Esophagus muscularis mucosa (tissue), 4 donors: ENCODE data around the gene MAPK1IP1L. TPM values are rescaled to one million over a fixed set of nuclear protein-coding genes. Genes with fewer than 3 reads are reported as not detected.
A peak's percentile ranks its signal among the peaks of the same experiment; 100 is the strongest.
"Not testable (repeated sequence)": the region's sequence is repeated elsewhere in the genome, so short reads cannot be mapped to it uniquely, and the experiment has no call there.

Source experiments
- DNase-seq: peaks from one replicate; pipeline ENCODE4 v3.0.0-alpha.2; 2017; ENCODE audit errors: extremely low spot score
- H3K27ac ChIP-seq, 4 donors: fragments of 200-600 bp; sonication (generic); replicated peaks in 1 of 4; 1 replicate in 3 of 4; 2 replicates in 1 of 4; pipeline ENCODE4 v1.5.1; 2016 to 2019; ENCODE audit warnings: mild to moderate bottlenecking in 1 of 4
- H3K27me3 ChIP-seq, 4 donors: fragments of 200-600 bp; sonication (generic); one replicate each; pipeline versions ENCODE4 v1.5.1 to v1.6.0; 2016 to 2019
- H3K36me3 ChIP-seq, 4 donors: fragments of 200-600 bp; sonication (generic); one replicate each; pipeline ENCODE4 v1.5.1; 2016 to 2019
- H3K4me1 ChIP-seq, 4 donors: fragments of 200-600 bp; sonication (generic); one replicate each; pipeline ENCODE4 v1.5.1; 2016 to 2019
- H3K4me3 ChIP-seq, 4 donors: fragments of 200-600 bp; sonication (generic); 1 replicate in 2 of 4; 2 replicates in 2 of 4; pipeline ENCODE4 v1.5.1; 2016 to 2019; ENCODE audit warnings: mild to moderate bottlenecking in 4 of 4, moderate library complexity in 1 of 4
- H3K9me3 ChIP-seq, 4 donors: fragments of 200-600 bp; sonication (generic); 1 replicate in 3 of 4; 2 replicates in 1 of 4; pipeline ENCODE4 v1.5.1; 2016 to 2019
- EP300 ChIP-seq: sonication (generic); formaldehyde crosslinking; IDR thresholded peaks from one replicate; pipeline ENCODE4 v1.6.1; 2017; ENCODE audit warnings: antibody characterized with exemption
- POLR2A ChIP-seq: fragments of 450-650 bp; IDR thresholded peaks from one replicate; pipeline ENCODE4 v1.6.1; 2017; ENCODE audit warnings: antibody characterized with exemption, moderate library complexity, mild to moderate bottlenecking, low read depth
- POLR2AphosphoS5 ChIP-seq, 2 donors: sonication (generic); formaldehyde crosslinking; IDR thresholded peaks; one replicate each; pipeline ENCODE4 v1.6.1; 2017; ENCODE audit warnings: antibody characterized with exemption in 2 of 2
- WGBS: methylation state at CpG from one replicate; pipeline ENCODE4 v1.1.5; 2018; 5-methylcytosine and 5-hydroxymethylcytosine counted together
- intact Hi-C: fragments of 100-400 bp; cut with DNase I; formaldehyde crosslinking; loops from one replicate; pipeline ENCODE4 v1.15.1; 2023
- total RNA-seq, 4 donors: library from RNA; depleted of rRNA; stranded (reverse); fragments of >200 nt; gene quantifications; one replicate each; pipeline versions ENCODE4 v1.1.0 to v1.2.1, GENCODE V29; 2016
- TF ChIP-seq, protein P1 (sequence below), 3 experiments: fragments of 200-600 bp in 2 of 3; fragments of 450-650 bp in 1 of 3; sonication (generic) in 2 of 3; IDR thresholded peaks; one replicate each; pipeline ENCODE4 v1.5.1; 2017 to 2019; ENCODE audit warnings: antibody characterized with exemption in 3 of 3, mild to moderate bottlenecking in 2 of 3, moderate library complexity in 1 of 3

The MAPK1IP1L gene
- total RNA-seq, 4 donors from 2014 or later: 36.5 to 95.4 (median 61.0) TPM

DNA sequence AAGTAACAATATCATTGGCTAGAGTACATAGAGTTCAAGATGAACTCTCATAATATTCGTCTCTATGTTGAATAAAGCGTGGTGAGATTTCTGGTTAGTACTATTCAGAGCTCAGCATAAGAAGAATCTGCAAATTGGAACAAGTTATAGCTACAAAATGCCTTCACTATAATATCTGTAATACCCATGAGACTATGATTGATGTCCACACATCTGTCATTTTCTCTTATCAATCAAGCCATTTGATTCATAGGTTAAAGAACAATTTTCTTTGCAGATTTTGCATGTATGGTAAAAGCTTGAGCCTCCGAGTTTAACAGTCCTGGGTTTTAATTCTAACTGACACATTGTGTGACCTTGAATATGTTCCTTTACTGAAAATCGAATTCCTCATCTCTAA, 23.0 kb upstream of the MAPK1IP1L start:
- no peaks in the 10 kb centered on the region for H3K9me3 ChIP-seq
- 71% methylated on average over 4 of the region's 4 CpGs for WGBS

DNA sequence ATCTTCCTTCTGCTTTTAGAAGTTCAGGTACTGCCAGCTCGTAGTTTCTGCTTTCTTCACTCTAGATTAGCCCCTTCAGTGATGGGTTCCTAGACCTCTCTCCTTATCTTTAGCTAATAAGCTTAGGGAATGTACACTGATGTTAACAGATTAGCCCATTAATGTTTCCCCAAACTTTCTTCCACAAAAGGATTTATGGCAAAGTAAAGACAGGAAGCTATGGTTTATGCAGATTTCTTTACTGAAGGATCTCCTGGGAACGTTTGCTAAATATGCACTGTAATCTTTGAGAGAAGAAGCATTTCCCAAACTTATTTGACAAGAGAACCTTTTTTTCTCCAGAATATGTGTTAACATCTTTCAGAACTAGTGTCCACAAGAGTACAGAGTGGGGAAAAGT, 20.3 kb upstream of the MAPK1IP1L start:
- no peak overlapping the region for H3K4me3 ChIP-seq
- H3K9me3 ChIP-seq: no peaks in the 10 kb centered on the region

More for the DNA sequence above, 23.0 kb upstream of the MAPK1IP1L start:
- Histone ChIP-seq H3K4me3 (peak overlapping the region; percentile 88 to 93 (median 91)), H3K27ac (peak overlapping the region in 1 of 4 donors; percentile 90), H3K36me3 (peaks cover 0 to 4% (median 0%) of the 10 kb centered on the region in 4 donors), H3K4me1 (peaks cover 28 to 46% (median 45%) of the 10 kb centered on the region in 4 donors), H3K27me3 (no peaks in the 10 kb centered on the region)
- no peak for TF ChIP-seq POLR2A
- no peak for TF ChIP-seq POLR2AphosphoS5 (IDR thresholded peaks at IDR 0.05)
- no peak for TF ChIP-seq EP300
- TF ChIP-seq, protein P1, sequence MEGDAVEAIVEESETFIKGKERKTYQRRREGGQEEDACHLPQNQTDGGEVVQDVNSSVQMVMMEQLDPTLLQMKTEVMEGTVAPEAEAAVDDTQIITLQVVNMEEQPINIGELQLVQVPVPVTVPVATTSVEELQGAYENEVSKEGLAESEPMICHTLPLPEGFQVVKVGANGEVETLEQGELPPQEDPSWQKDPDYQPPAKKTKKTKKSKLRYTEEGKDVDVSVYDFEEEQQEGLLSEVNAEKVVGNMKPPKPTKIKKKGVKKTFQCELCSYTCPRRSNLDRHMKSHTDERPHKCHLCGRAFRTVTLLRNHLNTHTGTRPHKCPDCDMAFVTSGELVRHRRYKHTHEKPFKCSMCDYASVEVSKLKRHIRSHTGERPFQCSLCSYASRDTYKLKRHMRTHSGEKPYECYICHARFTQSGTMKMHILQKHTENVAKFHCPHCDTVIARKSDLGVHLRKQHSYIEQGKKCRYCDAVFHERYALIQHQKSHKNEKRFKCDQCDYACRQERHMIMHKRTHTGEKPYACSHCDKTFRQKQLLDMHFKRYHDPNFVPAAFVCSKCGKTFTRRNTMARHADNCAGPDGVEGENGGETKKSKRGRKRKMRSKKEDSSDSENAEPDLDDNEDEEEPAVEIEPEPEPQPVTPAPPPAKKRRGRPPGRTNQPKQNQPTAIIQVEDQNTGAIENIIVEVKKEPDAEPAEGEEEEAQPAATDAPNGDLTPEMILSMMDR (IDR thresholded peaks at IDR 0.05): no peak
- intact Hi-C loops: no loop called here
- no peak for DNase-seq

DNA sequence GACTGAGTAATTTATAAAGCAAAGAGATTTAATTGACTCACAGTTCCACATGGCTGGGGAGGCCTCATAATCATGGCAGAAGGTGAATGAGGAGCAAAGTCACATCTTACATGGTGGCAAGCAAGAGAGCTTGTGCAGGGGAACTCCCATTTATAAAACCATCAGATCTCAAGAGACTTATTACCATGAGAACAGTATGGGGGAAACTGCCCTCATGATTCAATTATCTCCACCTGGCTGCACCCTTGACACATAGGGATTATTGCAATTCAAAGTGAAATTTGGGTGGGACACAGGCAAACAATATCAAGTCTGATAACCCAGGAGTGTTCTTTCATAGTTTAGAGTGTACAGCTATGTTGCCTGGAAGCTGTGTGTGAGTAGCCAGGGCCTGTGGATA, 13.5 kb upstream of the MAPK1IP1L start:
- H3K9me3 ChIP-seq, DNase-seq, H3K4me1 ChIP-seq, intact Hi-C loops, H3K27ac ChIP-seq, H3K4me3 ChIP-seq, H3K27me3 ChIP-seq: not testable (repeated sequence)
- H3K36me3 ChIP-seq: peaks cover 4 to 46% (median 27%) of the 10 kb centered on the region in 4 donors

More for the DNA sequence above, 20.3 kb upstream of the MAPK1IP1L start:
- peaks cover 28 to 46% (median 40%) of the 10 kb centered on the region in 4 donors for H3K4me1 ChIP-seq
- no peak overlapping the region for H3K27ac ChIP-seq
- H3K27me3 ChIP-seq: no peaks in the 10 kb centered on the region
- TF ChIP-seq EP300 (no peak), POLR2AphosphoS5 (IDR thresholded peaks at IDR 0.05) (no peak), POLR2A (no peak)
- TF ChIP-seq, protein P1 (IDR thresholded peaks at IDR 0.05): no peak
- 37% methylated on average over 2 of the region's 2 CpGs for WGBS
- no peak for DNase-seq
- intact Hi-C loops: no loop called here
- peaks cover 2 to 17% (median 10%) of the 10 kb centered on the region in 4 donors for H3K36me3 ChIP-seq

DNA sequence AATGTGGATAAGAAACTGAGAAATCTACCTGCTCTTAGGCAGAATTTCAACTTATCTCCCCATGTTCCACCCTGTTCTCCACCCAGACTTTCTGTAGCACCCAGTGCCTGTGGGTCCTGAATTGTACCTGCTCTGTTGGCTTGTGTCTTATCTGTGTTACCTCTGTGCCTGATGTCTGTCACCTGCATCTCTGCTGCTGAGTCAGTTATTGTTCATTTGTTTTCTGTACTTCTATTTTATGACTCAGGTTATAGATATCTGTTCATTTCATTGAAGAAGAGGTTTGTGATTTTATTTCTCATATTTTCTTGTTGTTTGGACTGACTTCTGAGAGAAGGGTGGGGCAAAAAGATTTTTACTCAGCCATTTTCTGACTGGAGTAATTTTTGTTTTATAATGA, 12.7 kb upstream of the MAPK1IP1L start:
- intact Hi-C loops: no loop called here
- H3K9me3 ChIP-seq: no peaks in the 10 kb centered on the region
- H3K4me1 ChIP-seq: peaks cover 0 to 4% (median 3%) of the 10 kb centered on the region in 4 donors
- H3K4me3 ChIP-seq: no peak overlapping the region
- no peaks in the 10 kb centered on the region for H3K27me3 ChIP-seq
- TF ChIP-seq, protein P1 (IDR thresholded peaks at IDR 0.05): no peak
- TF ChIP-seq EP300 (no peak), POLR2AphosphoS5 (IDR thresholded peaks at IDR 0.05) (no peak), POLR2A (no peak)
- no peak for DNase-seq
- peaks cover 7 to 53% (median 34%) of the 10 kb centered on the region in 4 donors for H3K36me3 ChIP-seq
- H3K27ac ChIP-seq: no peak overlapping the region

DNA sequence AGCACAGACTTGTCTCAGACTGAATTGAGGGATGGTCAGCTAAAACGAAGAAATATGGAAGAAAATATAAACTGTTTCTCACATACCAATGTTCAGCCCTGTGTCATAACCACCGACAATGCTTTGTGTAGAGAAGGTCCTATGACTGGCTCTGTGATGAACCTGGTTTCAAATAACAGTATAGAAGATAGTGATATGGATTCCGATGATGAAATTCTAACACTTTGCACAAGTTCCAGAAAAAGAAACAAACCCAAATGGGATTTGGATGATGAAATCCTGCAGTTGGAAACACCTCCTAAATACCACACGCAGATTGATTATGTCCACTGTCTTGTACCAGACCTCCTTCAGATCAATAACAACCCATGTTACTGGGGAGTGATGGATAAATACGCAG, 7.9 kb upstream of the MAPK1IP1L start:
- no peak for TF ChIP-seq EP300
- TF ChIP-seq, protein P1 (IDR thresholded peaks at IDR 0.05): no peak
- no peak for TF ChIP-seq POLR2A
- no peak for TF ChIP-seq POLR2AphosphoS5 (IDR thresholded peaks at IDR 0.05)
- H3K27me3 ChIP-seq: no peaks in the 10 kb centered on the region
- no peaks in the 10 kb centered on the region for H3K9me3 ChIP-seq
- no peak for DNase-seq
- H3K4me3 ChIP-seq: no peak overlapping the region
- WGBS: 92% methylated on average over 5 of the region's 5 CpGs
- no peak overlapping the region for H3K27ac ChIP-seq
- intact Hi-C loops: no loop called here
- no peaks in the 10 kb centered on the region for H3K4me1 ChIP-seq
- H3K36me3 ChIP-seq: peaks cover 6 to 26% (median 18%) of the 10 kb centered on the region in 4 donors
